UCSD-AML1 (cell line): ENCODE measurements around the gene DTNB.
"Not testable (repeated sequence)": the region's sequence is repeated elsewhere in the genome, so short reads cannot be mapped to it uniquely, and the experiment has no call there.

ENCODE experiments used
- DNase-seq: peaks from one replicate; lab custom pipeline; 2025; ENCODE audit not compliant: unreplicated experiment; lab: John Stamatoyannopoulos, UW

Gene DTNB

GRCh38 chr2:25424426-25425028 lies 248.8 kb downstream of the DTNB start:
- no peak for DNase-seq

- no peak for DNase-seq
Observed at GRCh38 chr2:25421820-25422411, 251.5 kb downstream of the DTNB start.

- DNase-seq = no peak
Observed at GRCh38 chr2:25421289-25421688, 252.1 kb downstream of the DTNB start.

GRCh38 chr2:25420820-25421237 lies 252.5 kb downstream of the DTNB start:
- no peak for DNase-seq

- DNase-seq = no peak
Observed at GRCh38 chr2:25419678-25420242, 253.6 kb downstream of the DTNB start.

- no peak for DNase-seq
Observed at GRCh38 chr2:25418944-25419677, 254.3 kb downstream of the DTNB start.

GRCh38 chr2:25417715-25418369 lies 255.5 kb downstream of the DTNB start:
- DNase-seq = no peak

GRCh38 chr2:25416674-25417073 lies 256.7 kb downstream of the DTNB start:
- no peak for DNase-seq

GRCh38 chr2:25414781-25415180 lies 258.6 kb downstream of the DTNB start:
- no peak for DNase-seq

GRCh38 chr2:25413409-25413808 lies 260.0 kb downstream of the DTNB start:
- not testable (repeated sequence) for DNase-seq

- no peak for DNase-seq
Observed at GRCh38 chr2:25411753-25412152, 261.6 kb downstream of the DTNB start.

GRCh38 chr2:25411281-25411680 lies 262.1 kb downstream of the DTNB start:
- DNase-seq = no peak

- DNase-seq = no peak
Observed at GRCh38 chr2:25410370-25410769, 263.0 kb downstream of the DTNB start.

GRCh38 chr2:25409468-25409867 lies 263.9 kb downstream of the DTNB start:
- no peak for DNase-seq

GRCh38 chr2:25409044-25409443 lies 264.3 kb downstream of the DTNB start:
- no peak for DNase-seq

- no peak for DNase-seq
Observed at GRCh38 chr2:25405611-25406295, 267.6 kb downstream of the DTNB start.

- DNase-seq = not testable (repeated sequence)
Observed at GRCh38 chr2:25403120-25403760, 270.1 kb downstream of the DTNB start.

GRCh38 chr2:25402477-25402876 lies 270.9 kb downstream of the DTNB start:
- DNase-seq = no peak

- DNase-seq = no peak
Observed at GRCh38 chr2:25401307-25402026, 271.9 kb downstream of the DTNB start.
